ENCODE data around the gene INA. TPM values are rescaled to one million over a fixed set of nuclear protein-coding genes. Genes with fewer than 3 reads are reported as not detected.

Gene INA
- under 0.01 and 0.08 TPM in 2 replicates for total RNA-seq

DNA sequence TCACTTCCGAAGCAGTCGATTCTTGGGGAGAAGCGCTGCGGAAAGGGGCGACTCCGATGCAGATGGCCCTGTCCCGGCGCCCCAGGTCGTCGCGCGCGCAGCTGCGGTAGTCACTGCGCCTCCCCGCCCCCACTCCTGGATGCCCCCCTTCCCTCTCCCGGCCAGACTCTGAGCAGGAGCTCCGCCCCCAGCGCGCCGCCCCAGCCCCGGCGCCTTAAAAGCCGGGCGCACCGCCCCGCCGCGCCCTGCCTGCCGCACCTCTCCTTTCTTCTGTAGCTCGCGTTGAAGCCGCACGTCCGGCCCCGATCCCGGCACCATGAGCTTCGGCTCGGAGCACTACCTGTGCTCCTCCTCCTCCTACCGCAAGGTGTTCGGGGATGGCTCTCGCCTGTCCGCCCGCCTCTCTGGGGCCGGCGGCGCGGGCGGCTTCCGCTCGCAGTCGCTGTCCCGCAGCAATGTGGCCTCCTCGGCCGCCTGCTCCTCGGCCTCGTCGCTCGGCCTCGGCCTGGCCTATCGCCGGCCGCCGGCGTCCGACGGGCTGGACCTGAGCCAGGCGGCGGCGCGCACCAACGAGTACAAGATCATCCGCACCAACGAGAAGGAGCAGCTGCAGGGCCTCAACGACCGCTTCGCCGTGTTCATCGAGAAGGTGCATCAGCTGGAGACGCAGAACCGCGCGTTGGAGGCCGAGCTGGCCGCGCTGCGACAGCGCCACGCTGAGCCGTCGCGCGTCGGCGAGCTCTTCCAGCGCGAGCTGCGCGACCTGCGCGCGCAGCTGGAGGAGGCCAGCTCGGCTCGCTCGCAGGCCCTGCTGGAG, at the start of gene INA:
Gene INA, plus strand, starts transcription at position 243 of the 817 bp plus-strand sequence. Its CDS starts 74 bp downstream, at position 317.

DNA sequence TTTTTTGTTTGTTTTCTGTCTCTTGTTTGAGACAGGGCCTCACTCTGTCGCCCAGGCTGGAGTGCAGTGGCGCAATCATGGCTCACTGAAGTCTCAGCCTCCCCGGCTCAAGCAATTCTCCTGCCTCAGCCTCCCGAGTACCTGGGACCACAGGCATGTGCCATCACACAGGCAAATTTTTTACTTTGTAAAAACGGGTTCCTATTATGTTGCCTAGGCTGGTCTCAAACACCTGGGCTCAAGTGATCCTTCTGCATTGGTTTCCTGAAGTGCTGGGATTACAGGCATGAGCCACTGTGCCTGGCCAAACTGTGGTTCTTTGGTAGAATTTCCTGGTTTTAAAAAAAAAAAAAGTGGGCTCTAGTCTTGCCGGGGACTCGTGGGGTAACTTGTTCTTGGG, 31.4 kb upstream of the INA start, which contains the start of gene RPEL1:
Gene RPEL1, plus strand, starts transcription at position 301 of the 400 bp plus-strand sequence. CDS start 110 bp downstream, outside the sequence.

Other genes with a start within 250 kb of the INA start
- gene NT5C2, start 83.9 kb upstream of the INA start, total RNA-seq, result 31.3 and 33.7 TPM in 2 replicates
- 0.04 TPM in 1 of 2 replicates, not detected in the other for gene RPEL1, start 31.3 kb upstream of the INA start, total RNA-seq
- 9.6 and 16.6 TPM in 2 replicates for gene PCGF6, start 74.0 kb downstream of the INA start, total RNA-seq
- gene TAF5, start 90.8 kb downstream of the INA start, total RNA-seq, result 3.4 and 7.9 TPM in 2 replicates
- 308 and 395 TPM in 2 replicates for gene ATP5MK, start 119.3 kb downstream of the INA start, total RNA-seq
- gene PDCD11, start 119.5 kb downstream of the INA start, total RNA-seq, result 32.2 and 34.5 TPM in 2 replicates
- 2.3 and 5.4 TPM in 2 replicates for gene CALHM2, start 175.2 kb downstream of the INA start, total RNA-seq
- gene CALHM1, start 181.8 kb downstream of the INA start, total RNA-seq, result not detected in 2 replicates
- not detected in 2 replicates for gene CALHM3, start 202.1 kb downstream of the INA start, total RNA-seq
- gene NEURL1, start 216.6 kb downstream of the INA start, total RNA-seq, result 0.15 and 0.23 TPM in 2 replicates

All from hair follicular keratinocyte (primary cell).